Subcutaneous abdominal adipose tissue (tissue), 5 donors: ENCODE data around the gene TSPAN33.

Source experiments
- H3K27ac ChIP-seq: one replicate; pipeline ENCODE4 v1.7.0; 2013; ENCODE audit warnings: low read depth, mild to moderate bottlenecking, inconsistent platforms, low read length, moderate library complexity
- H3K27me3 ChIP-seq, 5 donors: one replicate each; pipeline ENCODE4 v1.7.0; 2013; ENCODE audit warnings: low read length in 5 of 5, inconsistent platforms in 1 of 5; ENCODE audit not compliant: control insufficient read depth in 5 of 5, insufficient read depth in 4 of 5
- H3K36me3 ChIP-seq, 5 donors: one replicate each; pipeline ENCODE4 v1.7.0; 2013; ENCODE audit warnings: low read length in 5 of 5; ENCODE audit not compliant: control insufficient read depth in 5 of 5, insufficient read depth in 5 of 5
- H3K4me1 ChIP-seq, 5 donors: one replicate each; pipeline ENCODE4 v1.7.0; 2013; ENCODE audit warnings: low read length in 5 of 5, mild to moderate bottlenecking in 3 of 5, moderate library complexity in 1 of 5; ENCODE audit not compliant: control insufficient read depth in 5 of 5, insufficient read depth in 5 of 5
- H3K4me3 ChIP-seq, 5 donors: one replicate each; pipeline ENCODE4 v1.7.0; 2013; ENCODE audit warnings: low read length in 5 of 5, low read depth in 1 of 5
- H3K9ac ChIP-seq, 5 donors: one replicate each; pipeline ENCODE4 v1.7.0; 2013; ENCODE audit warnings: low read length in 5 of 5, mild to moderate bottlenecking in 4 of 5, moderate library complexity in 3 of 5
- H3K9me3 ChIP-seq, 5 donors: one replicate each; pipeline ENCODE4 v1.7.0; 2013; ENCODE audit warnings: low read length in 5 of 5; ENCODE audit not compliant: control insufficient read depth in 5 of 5
- donor health status: healthy.
- donor health status: healthy.
- donor health status: healthy.
- donor health status: healthy.
- donor health status: healthy.

The TSPAN33 gene

DNA sequence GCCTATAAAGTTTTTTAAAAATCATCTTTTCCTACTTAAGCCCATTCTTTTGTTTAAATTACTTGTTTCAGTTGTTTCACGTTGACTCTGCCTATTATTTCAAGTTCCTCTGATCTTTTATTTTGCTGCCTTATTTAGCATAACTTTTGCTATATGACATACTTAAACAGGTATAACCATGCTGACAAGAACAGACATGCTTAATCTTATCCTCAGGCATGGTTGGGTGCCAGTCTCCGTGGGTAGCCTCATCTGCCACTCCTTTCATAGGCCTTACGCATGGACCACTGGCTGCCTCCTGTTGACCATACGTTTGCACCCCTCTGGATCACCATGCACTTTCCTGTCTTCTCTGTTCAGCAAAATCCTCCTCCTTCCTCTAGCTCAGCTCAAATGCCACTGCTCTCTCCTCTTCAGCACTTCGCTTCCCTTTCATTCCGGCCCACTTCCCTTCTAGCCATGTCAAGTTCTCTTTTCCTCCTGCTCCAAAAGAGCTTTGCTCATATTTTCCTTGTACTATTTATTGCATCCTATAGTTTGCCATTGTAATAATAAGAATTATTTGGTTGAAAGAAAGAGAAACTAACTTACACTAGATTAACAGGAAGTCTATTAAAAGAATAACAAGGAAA lies 10.0 kb upstream of the TSPAN33 start:
- Histone ChIP-seq H3K9me3 (no peaks in the 10 kb centered on the region), H3K9ac (no peak overlapping the region), H3K4me1 (peaks cover 0 to 12% (median 0%) of the 10 kb centered on the region in 5 donors), H3K27me3 (no peaks in the 10 kb centered on the region), H3K36me3 (no peaks in the 10 kb centered on the region), H3K27ac (no peak overlapping the region), H3K4me3 (no peak overlapping the region)

GRCh38 chr7:129136887-129137642 lies 7.4 kb upstream of the TSPAN33 start:
- Histone ChIP-seq H3K36me3 (no peaks in the 10 kb centered on the region), H3K4me1 (peaks cover 0 to 12% (median 0%) of the 10 kb centered on the region in 5 donors), H3K9me3 (no peaks in the 10 kb centered on the region), H3K9ac (no peak overlapping the region), H3K27me3 (peaks cover 0 to 2% (median 0%) of the 10 kb centered on the region in 5 donors), H3K27ac (no peak overlapping the region), H3K4me3 (no peak overlapping the region)

DNA sequence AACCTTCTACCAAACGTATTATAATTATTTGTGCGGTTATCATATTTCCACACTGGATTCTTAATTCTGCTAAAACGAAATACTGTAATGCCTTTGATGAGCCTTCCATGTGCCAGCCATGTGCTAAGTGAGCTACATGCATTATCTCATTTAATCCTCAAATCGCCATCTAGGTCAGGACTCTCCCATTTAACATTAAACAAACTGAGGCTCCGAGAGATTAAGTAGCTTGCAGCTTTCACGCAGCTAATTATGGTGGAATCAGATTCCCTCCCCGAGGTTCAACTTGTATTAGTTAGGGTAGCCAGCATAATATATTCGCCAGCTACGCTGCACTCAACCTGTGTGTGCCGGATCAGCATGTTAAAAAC lies 798 bp upstream of the TSPAN33 start:
- no peak overlapping the region for H3K27ac ChIP-seq

DNA sequence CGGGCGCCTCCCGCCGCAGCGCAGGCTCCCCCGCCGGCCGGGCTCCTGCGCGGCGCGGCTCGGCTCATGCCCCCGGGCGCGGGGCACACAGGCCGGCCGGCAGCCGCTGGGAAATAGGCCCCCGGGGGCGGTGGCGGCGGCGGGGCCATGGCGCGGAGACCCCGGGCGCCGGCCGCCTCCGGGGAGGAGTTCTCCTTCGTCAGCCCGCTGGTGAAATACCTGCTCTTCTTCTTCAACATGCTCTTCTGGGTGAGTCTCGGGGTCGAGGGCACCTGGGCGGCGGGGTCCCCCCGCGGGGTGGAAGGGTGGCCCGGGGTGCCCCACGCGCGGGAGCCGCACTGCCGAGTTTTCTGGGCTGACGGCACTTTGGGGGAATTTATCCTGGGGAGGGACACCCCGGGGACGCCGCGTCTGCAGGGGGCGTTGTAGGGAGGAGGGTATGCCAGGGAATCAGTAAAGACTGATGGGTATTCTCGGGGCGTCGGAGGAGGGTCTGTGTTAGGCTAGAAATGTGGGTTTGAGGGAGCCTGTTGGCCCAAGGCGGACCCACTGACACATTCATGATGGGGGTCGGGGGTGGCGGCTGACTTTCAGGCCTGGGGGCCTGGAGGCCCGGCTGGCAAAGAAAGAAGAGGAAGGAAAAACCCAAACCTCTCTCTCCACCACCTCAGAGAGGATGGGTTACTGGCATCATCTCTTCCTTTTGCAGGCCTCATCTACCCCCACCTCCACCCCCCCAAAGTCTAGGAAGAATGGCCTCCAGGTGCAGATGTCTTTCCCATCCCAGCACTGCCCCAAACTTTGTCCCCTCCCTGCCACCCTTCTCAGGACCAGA lies 544 bp downstream of the TSPAN33 start:
- Histone ChIP-seq H3K27ac (no peak overlapping the region), H3K27me3 (peaks cover 0 to 27% (median 24%) of the 10 kb centered on the region in 5 donors), H3K36me3 (no peaks in the 10 kb centered on the region), H3K4me3 (peak overlapping the region in 4 of 5 donors; percentile 39 to 65 (median 54)), H3K9me3 (no peaks in the 10 kb centered on the region), H3K4me1 (peaks cover 2 to 38% (median 12%) of the 10 kb centered on the region in 5 donors), H3K9ac (peak overlapping the region in 3 of 5 donors; percentile 35 to 54 (median 41))

More for the DNA sequence above, 798 bp upstream of the TSPAN33 start:
- Histone ChIP-seq H3K4me1 (peaks cover 2 to 33% (median 12%) of the 10 kb centered on the region in 5 donors), H3K9me3 (no peaks in the 10 kb centered on the region), H3K4me3 (no peak overlapping the region), H3K27me3 (peaks cover 0 to 27% (median 20%) of the 10 kb centered on the region in 5 donors), H3K9ac (no peak overlapping the region), H3K36me3 (no peaks in the 10 kb centered on the region)

GRCh38 chr7:129146237-129146979 lies 1.9 kb downstream of the TSPAN33 start:
- Histone ChIP-seq H3K4me3 (no peak overlapping the region), H3K36me3 (no peaks in the 10 kb centered on the region), H3K27ac (no peak overlapping the region), H3K9ac (no peak overlapping the region), H3K9me3 (no peaks in the 10 kb centered on the region), H3K27me3 (peaks cover 0 to 25% (median 24%) of the 10 kb centered on the region in 5 donors), H3K4me1 (peaks cover 4 to 44% (median 12%) of the 10 kb centered on the region in 5 donors)

DNA sequence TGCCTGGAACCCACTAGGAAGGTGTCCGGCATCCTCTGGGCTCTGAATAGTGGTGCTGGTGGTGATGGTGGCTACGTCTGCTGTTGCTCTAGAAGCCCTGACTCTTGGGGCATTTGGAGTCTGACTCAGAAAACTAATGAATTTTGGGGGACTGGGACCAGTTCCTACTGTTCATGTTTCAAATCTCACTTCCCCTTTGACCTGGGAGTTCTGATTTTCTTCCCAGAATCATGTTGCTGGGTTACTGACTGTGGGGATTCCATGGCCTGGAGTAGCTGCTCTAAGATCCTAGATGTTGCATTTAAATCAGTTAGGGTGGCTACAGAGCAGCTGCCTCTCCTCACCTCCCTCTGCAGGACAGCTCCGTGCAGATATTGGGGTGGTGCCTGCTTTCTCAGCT lies 3.2 kb downstream of the TSPAN33 start:
- Histone ChIP-seq H3K27me3 (peaks cover 0 to 24% (median 23%) of the 10 kb centered on the region in 5 donors), H3K27ac (no peak overlapping the region), H3K36me3 (no peaks in the 10 kb centered on the region), H3K9me3 (no peaks in the 10 kb centered on the region), H3K4me1 (peaks cover 4 to 44% (median 12%) of the 10 kb centered on the region in 5 donors), H3K4me3 (no peak overlapping the region), H3K9ac (no peak overlapping the region)

GRCh38 chr7:129149511-129149910 lies 5.0 kb downstream of the TSPAN33 start:
- Histone ChIP-seq H3K36me3 (no peaks in the 10 kb centered on the region), H3K9ac (no peak overlapping the region), H3K27ac (no peak overlapping the region), H3K4me3 (no peak overlapping the region), H3K4me1 (peaks cover 2 to 38% (median 6%) of the 10 kb centered on the region in 5 donors), H3K9me3 (no peaks in the 10 kb centered on the region), H3K27me3 (peaks cover 0 to 16% (median 14%) of the 10 kb centered on the region in 5 donors)

DNA sequence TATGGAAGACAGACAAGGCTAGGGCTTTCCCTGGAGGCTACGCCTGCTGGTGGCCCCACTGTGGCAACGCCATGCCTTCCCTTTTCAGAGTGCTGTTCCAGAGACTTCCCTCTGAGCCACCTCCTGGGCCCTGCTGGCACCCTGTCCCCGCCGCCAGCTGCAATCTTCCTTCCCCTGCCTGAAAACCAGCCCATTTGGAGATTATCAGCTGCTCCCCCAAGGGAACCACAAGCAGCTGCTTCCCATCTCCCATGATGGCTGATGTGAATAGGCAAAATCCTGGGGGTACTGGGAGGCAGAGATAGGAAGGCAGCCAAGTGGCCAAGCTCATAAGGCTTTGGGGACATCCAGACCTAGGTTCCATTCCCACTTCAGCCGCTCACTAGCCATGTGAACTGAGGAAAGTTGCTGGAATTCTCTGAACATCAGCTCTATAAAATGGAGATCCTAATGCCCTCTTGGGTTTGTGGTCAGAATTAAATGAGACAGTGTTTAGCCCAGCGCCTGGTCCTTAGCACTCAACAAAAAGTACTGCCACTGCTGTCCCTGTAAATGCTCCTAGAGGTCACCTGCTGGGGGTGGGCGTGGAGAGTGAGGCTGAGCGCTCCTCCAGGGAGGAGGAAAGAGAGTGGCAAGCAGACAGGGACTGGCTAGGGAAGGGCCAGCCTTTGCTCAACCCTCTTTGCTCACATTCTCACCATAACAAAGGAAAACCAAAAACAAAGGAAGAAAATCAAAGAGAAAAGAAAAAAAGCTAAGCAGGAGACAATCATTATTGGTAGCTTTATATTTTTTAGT lies 5.9 kb downstream of the TSPAN33 start:
- Histone ChIP-seq H3K4me3 (no peak overlapping the region), H3K9me3 (no peaks in the 10 kb centered on the region), H3K27ac (no peak overlapping the region), H3K9ac (no peak overlapping the region), H3K27me3 (peaks cover 0 to 14% (median 13%) of the 10 kb centered on the region in 5 donors), H3K4me1 (peaks cover 0 to 33% (median 2%) of the 10 kb centered on the region in 5 donors), H3K36me3 (no peaks in the 10 kb centered on the region)

GRCh38 chr7:129157651-129158050 lies 13.1 kb downstream of the TSPAN33 start:
- no peak overlapping the region for H3K27ac ChIP-seq
- no peaks in the 10 kb centered on the region for H3K36me3 ChIP-seq
- no peak overlapping the region for H3K4me3 ChIP-seq
- H3K4me1 ChIP-seq = no peaks in the 10 kb centered on the region
- H3K27me3 ChIP-seq = peaks cover 0 to 5% (median 0%) of the 10 kb centered on the region in 5 donors
- no peak overlapping the region for H3K9ac ChIP-seq
- no peaks in the 10 kb centered on the region for H3K9me3 ChIP-seq
